ENCODE data around the gene U2AF2. TPM values are rescaled to one million over a fixed set of nuclear protein-coding genes. Genes with fewer than 3 reads are reported as not detected.

The U2AF2 gene
- total and polyA plus RNA-seq, 8 donors, result 53.2 to 463 (median 114) TPM

DNA sequence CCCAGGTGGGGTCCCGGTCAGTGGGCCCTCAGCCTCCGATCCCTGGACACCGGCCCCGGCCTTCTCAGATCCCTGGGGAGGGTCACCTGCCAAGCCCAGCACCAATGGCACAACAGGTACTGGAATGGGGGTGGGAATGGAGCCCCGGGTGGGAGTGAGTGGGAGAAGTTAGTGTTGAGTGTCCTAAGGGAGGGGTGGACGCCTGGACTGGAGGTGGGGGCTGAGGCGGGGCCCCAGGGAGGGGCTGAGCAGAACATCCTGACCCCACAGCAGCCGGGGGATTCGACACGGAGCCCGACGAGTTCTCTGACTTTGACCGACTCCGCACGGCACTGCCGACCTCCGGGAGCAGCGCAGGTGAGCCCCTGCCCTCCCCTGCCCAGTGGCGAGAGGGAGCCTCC, 37.8 kb downstream of the U2AF2 start:
- H3K36me3 ChIP-seq, result peaks cover 88 to 100% (median 100%) of the 10 kb centered on the region in 4 donors
- H3K27me3 ChIP-seq, result no peaks in the 10 kb centered on the region
- no peaks in the 10 kb centered on the region for H3K9me3 ChIP-seq
- H3K4me1 ChIP-seq, result peaks cover 5 to 20% (median 16%) of the 10 kb centered on the region in 4 donors
- WGBS, 5 donors, result 87 to 94% (median 93%) methylated on average over 16 to 19 of the region's 19 CpGs
- intact Hi-C loops (cut with DNase I; ENCODE audit: low total_unique reads), result no loop called here
- TF ChIP-seq EP300 (IDR thresholded peaks at IDR 0.05) (no peak), POLR2A (IDR thresholded peaks at IDR 0.05) (no peak), POLR2AphosphoS5 (IDR thresholded peaks at IDR 0.05) (no peak)
- TF ChIP-seq, protein P1, sequence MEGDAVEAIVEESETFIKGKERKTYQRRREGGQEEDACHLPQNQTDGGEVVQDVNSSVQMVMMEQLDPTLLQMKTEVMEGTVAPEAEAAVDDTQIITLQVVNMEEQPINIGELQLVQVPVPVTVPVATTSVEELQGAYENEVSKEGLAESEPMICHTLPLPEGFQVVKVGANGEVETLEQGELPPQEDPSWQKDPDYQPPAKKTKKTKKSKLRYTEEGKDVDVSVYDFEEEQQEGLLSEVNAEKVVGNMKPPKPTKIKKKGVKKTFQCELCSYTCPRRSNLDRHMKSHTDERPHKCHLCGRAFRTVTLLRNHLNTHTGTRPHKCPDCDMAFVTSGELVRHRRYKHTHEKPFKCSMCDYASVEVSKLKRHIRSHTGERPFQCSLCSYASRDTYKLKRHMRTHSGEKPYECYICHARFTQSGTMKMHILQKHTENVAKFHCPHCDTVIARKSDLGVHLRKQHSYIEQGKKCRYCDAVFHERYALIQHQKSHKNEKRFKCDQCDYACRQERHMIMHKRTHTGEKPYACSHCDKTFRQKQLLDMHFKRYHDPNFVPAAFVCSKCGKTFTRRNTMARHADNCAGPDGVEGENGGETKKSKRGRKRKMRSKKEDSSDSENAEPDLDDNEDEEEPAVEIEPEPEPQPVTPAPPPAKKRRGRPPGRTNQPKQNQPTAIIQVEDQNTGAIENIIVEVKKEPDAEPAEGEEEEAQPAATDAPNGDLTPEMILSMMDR (IDR thresholded peaks at IDR 0.05), result no peak
- H3K27ac ChIP-seq, result no peak overlapping the region
- no peak for DNase-seq
- no peak overlapping the region for H3K4me3 ChIP-seq

DNA sequence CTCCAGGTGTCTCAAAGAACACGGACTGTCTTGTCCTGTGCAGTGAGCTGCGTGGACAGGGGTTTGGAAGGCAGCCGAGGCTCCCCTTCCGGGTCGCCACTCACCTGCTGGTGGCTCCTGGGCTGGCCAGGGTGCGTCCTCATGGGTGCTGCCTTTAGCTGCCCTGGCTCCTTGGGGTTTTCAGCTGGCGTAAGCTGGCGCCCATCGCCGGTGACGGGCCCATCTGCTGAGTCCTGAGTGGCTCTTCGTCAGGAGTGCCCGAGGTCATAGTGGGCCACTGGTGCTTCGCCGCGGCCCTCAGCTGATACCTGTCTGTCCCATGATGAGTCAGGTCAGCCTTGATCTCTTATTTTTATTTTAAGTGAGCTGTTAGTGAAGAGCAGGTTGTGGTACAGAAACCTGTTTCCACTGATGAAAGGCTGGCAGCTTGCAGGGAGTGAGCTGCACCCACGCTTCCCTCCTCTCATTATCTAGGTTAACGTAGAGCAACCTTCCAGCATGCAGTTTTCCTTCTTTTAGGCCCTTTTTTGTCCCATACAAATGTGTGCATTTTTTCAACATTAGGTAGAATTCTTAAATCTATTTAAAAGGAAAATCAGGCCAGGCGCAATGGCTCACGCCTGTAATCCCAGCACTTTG, 38.6 kb downstream of the U2AF2 start:
- WGBS, 5 donors, result 88 to 95% (median 94%) methylated on average over 18 to 20 of the region's 20 CpGs
- DNase-seq, result no peak
- Histone ChIP-seq H3K4me3 (no peak overlapping the region), H3K27ac (no peak overlapping the region), H3K9me3 (no peaks in the 10 kb centered on the region), H3K36me3 (peaks cover 96 to 100% (median 100%) of the 10 kb centered on the region in 4 donors), H3K27me3 (no peaks in the 10 kb centered on the region), H3K4me1 (peaks cover 0 to 12% (median 8%) of the 10 kb centered on the region in 4 donors)
- intact Hi-C loops (cut with DNase I; ENCODE audit: low total_unique reads), result no loop called here
- TF ChIP-seq POLR2AphosphoS5 (IDR thresholded peaks at IDR 0.05) (no peak), EP300 (IDR thresholded peaks at IDR 0.05) (no peak), POLR2A (IDR thresholded peaks at IDR 0.05) (no peak)
- TF ChIP-seq, protein P1 (IDR thresholded peaks at IDR 0.05), result no peak

DNA sequence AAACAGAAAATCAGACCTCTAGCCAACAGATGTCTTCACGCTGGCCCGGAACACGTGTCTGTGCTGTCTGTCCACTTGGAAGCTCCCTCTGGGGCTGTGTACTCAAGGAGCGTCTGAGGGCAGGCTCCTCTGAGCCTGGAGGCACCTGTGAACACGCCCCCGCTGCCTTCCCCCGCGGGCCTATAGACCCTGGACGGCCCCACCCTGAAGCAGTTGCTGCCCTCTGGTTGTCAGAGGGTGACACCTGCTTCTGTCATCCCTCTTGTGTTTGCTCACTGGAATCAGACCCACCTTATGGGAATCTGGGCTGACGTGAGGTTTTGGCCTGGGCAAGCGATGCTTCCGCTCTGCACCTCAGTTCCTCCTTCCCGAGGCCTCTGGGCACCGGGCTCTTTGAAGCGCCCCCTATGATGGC, 39.4 kb downstream of the U2AF2 start:
- peaks cover 0 to 4% (median 2%) of the 10 kb centered on the region in 4 donors for H3K4me1 ChIP-seq
- DNase-seq, result no peak
- intact Hi-C loops (cut with DNase I; ENCODE audit: low total_unique reads), result no loop called here
- WGBS, 5 donors, result 70 to 81% (median 80%) methylated on average over 14 to 15 of the region's 15 CpGs
- no peak overlapping the region for H3K4me3 ChIP-seq
- H3K9me3 ChIP-seq, result no peaks in the 10 kb centered on the region
- peaks cover 94 to 100% (median 100%) of the 10 kb centered on the region in 4 donors for H3K36me3 ChIP-seq
- no peak overlapping the region for H3K27ac ChIP-seq
- H3K27me3 ChIP-seq, result no peaks in the 10 kb centered on the region
- TF ChIP-seq, protein P1 (IDR thresholded peaks at IDR 0.05), result no peak
- TF ChIP-seq POLR2A (IDR thresholded peaks at IDR 0.05) (no peak), POLR2AphosphoS5 (IDR thresholded peaks at IDR 0.05) (no peak), EP300 (IDR thresholded peaks at IDR 0.05) (no peak)

DNA sequence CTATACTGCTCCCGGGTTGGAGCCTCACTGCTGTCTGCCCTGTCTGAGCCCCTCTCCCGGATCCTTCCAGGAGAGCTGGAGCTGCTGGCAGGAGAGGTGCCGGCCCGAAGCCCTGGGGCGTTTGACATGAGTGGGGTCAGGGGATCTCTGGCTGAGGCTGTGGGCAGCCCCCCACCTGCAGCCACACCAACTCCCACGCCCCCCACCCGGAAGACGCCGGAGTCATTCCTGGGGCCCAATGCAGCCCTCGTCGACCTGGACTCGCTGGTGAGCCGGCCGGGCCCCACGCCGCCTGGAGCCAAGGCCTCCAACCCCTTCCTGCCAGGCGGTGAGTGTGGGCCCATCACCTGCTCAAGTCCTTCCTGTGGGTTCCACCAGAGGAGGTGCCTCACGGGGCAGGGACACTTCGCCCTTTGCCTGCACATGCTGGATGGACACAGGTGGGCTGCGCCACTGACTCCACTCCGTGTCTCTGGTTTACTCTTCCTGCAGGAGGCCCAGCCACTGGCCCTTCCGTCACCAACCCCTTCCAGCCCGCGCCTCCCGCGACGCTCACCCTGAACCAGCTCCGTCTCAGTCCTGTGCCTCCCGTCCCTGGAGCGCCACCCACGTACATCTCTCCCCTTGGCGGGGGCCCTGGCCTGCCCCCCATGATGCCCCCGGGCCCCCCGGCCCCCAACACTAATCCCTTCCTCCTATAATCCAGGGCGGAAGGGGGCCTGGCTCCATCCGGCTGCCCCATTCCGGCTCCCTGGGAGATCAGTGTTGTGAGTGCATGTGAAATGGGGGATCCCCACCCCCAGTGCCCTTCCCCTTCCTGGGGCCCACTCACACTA, 40.0 kb downstream of the U2AF2 start:
- H3K4me1 ChIP-seq, result no peaks in the 10 kb centered on the region
- H3K4me3 ChIP-seq, result no peak overlapping the region
- 92 to 95% (median 92%) methylated on average over 24 to 37 of the region's 37 CpGs for WGBS, 5 donors
- H3K9me3 ChIP-seq, result no peaks in the 10 kb centered on the region
- no peak for DNase-seq
- no peaks in the 10 kb centered on the region for H3K27me3 ChIP-seq
- H3K36me3 ChIP-seq, result peaks cover 92 to 100% (median 100%) of the 10 kb centered on the region in 4 donors
- no peak overlapping the region for H3K27ac ChIP-seq
- no peak for TF ChIP-seq EP300 (IDR thresholded peaks at IDR 0.05)
- TF ChIP-seq, protein P1 (IDR thresholded peaks at IDR 0.05), result no peak
- intact Hi-C loops (cut with DNase I; ENCODE audit: low total_unique reads), result no loop called here

All from stomach (tissue), 9 donors.